Measurements from ENCODE around the gene SVIL. TPM values are rescaled to one million over a fixed set of nuclear protein-coding genes. Genes with fewer than 3 reads are reported as not detected.
A peak's percentile ranks its signal among the peaks of the same experiment; 100 is the strongest.
"Not testable (repeated sequence)": the region's sequence is repeated elsewhere in the genome, so short reads cannot be mapped to it uniquely, and the experiment has no call there.

Gene SVIL
- total RNA-seq, 1 experiment from 2014 or later = 15.3 TPM

GRCh38 chr10:29440981-29441380 is 193.8 kb downstream of the SVIL start:
- H3K27ac Mint-ChIP-seq = no peak overlapping the region
- Histone ChIP-seq H3K18ac (ENCODE audit: insufficient read length, low read depth, low read length) (no peak overlapping the region), H3K56ac (ENCODE audit: insufficient read length, low read depth, low read length) (no peak overlapping the region), H3K4ac (ENCODE audit: low read depth, low read length) (no peak overlapping the region), H2BK120ac (ENCODE audit: low read depth, low read length, poor library complexity, severe bottlenecking) (no peak overlapping the region), H3K9me3 (ENCODE audit: control insufficient read depth, low read depth, low read length) (peaks cover 8% of the 10 kb centered on the region), H2BK12ac (ENCODE audit: insufficient read length, low read depth, low read length) (no peak overlapping the region), H2BK20ac (ENCODE audit: low read depth, low read length, poor library complexity, severe bottlenecking) (no peak overlapping the region), H3K27ac (ENCODE audit: insufficient read length, low read depth, low read length) (no peak overlapping the region), H3K14ac (ENCODE audit: insufficient read depth, low read length) (no peak overlapping the region), H3K27me3 (ENCODE audit: insufficient read depth, low read length) (no peaks in the 10 kb centered on the region), H2BK15ac (ENCODE audit: low read depth, low read length) (no peak overlapping the region), H2BK5ac (ENCODE audit: insufficient read length, low read length) (no peak overlapping the region), H4K20me1 (ENCODE audit: control insufficient read depth, insufficient read depth, insufficient read length) (no peaks in the 10 kb centered on the region), H3K23me2 (ENCODE audit: insufficient read length, low read depth, low read length, poor library complexity, severe bottlenecking) (no peaks in the 10 kb centered on the region), H2AFZ (ENCODE audit: low read length) (no peak overlapping the region), H3K23ac (ENCODE audit: insufficient read length, low read depth, low read length) (no peak overlapping the region), H2AK5ac (ENCODE audit: insufficient read length, low read length) (no peak overlapping the region), H3T11ph (ENCODE audit: low read length) (no peak overlapping the region), H4K8ac (replicated peaks; ENCODE audit: insufficient read length, low read depth, low read length) (no peak overlapping the region), H3K79me1 (ENCODE audit: insufficient read depth, low read depth, low read length, poor library complexity, severe bottlenecking) (no peaks in the 10 kb centered on the region), H3K79me2 (ENCODE audit: insufficient read depth, low read length) (no peaks in the 10 kb centered on the region), H3K9ac (ENCODE audit: extremely low read depth, insufficient read length, low read length) (no peak overlapping the region), H4K5ac (ENCODE audit: insufficient read length, low read depth, low read length) (no peak overlapping the region), H3K4me1 (ENCODE audit: insufficient read depth, low read length) (no peaks in the 10 kb centered on the region), H3K4me2 (ENCODE audit: insufficient read depth, insufficient read length, low read length) (no peak overlapping the region), H4K91ac (ENCODE audit: insufficient read length, low read depth, low read length) (no peak overlapping the region)
- peaks cover 19 to 26% of the 10 kb centered on the region in 2 experiments for H3K9me3 Mint-ChIP-seq
- H3K4me3 Mint-ChIP-seq = no peak overlapping the region
- DNase-seq = no peak
- no CpG with 5 or more reads among the region's 2 CpGs for WGBS (ENCODE audit: extremely low coverage, insufficient read length, low lambda C conversion rate)
- TF ChIP-seq, protein P1, sequence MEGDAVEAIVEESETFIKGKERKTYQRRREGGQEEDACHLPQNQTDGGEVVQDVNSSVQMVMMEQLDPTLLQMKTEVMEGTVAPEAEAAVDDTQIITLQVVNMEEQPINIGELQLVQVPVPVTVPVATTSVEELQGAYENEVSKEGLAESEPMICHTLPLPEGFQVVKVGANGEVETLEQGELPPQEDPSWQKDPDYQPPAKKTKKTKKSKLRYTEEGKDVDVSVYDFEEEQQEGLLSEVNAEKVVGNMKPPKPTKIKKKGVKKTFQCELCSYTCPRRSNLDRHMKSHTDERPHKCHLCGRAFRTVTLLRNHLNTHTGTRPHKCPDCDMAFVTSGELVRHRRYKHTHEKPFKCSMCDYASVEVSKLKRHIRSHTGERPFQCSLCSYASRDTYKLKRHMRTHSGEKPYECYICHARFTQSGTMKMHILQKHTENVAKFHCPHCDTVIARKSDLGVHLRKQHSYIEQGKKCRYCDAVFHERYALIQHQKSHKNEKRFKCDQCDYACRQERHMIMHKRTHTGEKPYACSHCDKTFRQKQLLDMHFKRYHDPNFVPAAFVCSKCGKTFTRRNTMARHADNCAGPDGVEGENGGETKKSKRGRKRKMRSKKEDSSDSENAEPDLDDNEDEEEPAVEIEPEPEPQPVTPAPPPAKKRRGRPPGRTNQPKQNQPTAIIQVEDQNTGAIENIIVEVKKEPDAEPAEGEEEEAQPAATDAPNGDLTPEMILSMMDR (conservative IDR thresholded peaks at IDR 0.05) = no peak
- peaks cover 30 to 54% of the 10 kb centered on the region in 2 experiments for H3K4me1 Mint-ChIP-seq
- no peaks in the 10 kb centered on the region for H3K27me3 Mint-ChIP-seq (ENCODE audit: low read depth)
- peaks cover 4 to 25% (median 4%) of the 10 kb centered on the region in 3 experiments; a peak in 6 of 7 replicates for H3K36me3 Mint-ChIP-seq (ENCODE audit: insufficient read depth in 1 of 3, low read depth in 3 of 3)

- not testable (repeated sequence) for H2BK12ac ChIP-seq (ENCODE audit: insufficient read length, low read depth, low read length); H3K9me3 ChIP-seq (ENCODE audit: control insufficient read depth, low read depth, low read length); H3K4me2 ChIP-seq (ENCODE audit: insufficient read depth, insufficient read length, low read length); H3K79me2 ChIP-seq (ENCODE audit: insufficient read depth, low read length); H2BK15ac ChIP-seq (ENCODE audit: low read depth, low read length); H2BK5ac ChIP-seq (ENCODE audit: insufficient read length, low read length); H3K4me1 ChIP-seq (ENCODE audit: insufficient read depth, low read length); DNase-seq; H2BK20ac ChIP-seq (ENCODE audit: low read depth, low read length, poor library complexity, severe bottlenecking); H3K9ac ChIP-seq (ENCODE audit: extremely low read depth, insufficient read length, low read length); H3K79me1 ChIP-seq (ENCODE audit: insufficient read depth, low read depth, low read length, poor library complexity, severe bottlenecking); H4K8ac ChIP-seq (replicated peaks; ENCODE audit: insufficient read length, low read depth, low read length); H3K27ac ChIP-seq (ENCODE audit: insufficient read length, low read depth, low read length); H3K18ac ChIP-seq (ENCODE audit: insufficient read length, low read depth, low read length); H2AK5ac ChIP-seq (ENCODE audit: insufficient read length, low read length); H2AFZ ChIP-seq (ENCODE audit: low read length); H3K56ac ChIP-seq (ENCODE audit: insufficient read length, low read depth, low read length); H3K14ac ChIP-seq (ENCODE audit: insufficient read depth, low read length); H3K4ac ChIP-seq (ENCODE audit: low read depth, low read length); H3K23me2 ChIP-seq (ENCODE audit: insufficient read length, low read depth, low read length, poor library complexity, severe bottlenecking); H2BK120ac ChIP-seq (ENCODE audit: low read depth, low read length, poor library complexity, severe bottlenecking); H4K20me1 ChIP-seq (ENCODE audit: control insufficient read depth, insufficient read depth, insufficient read length); H4K5ac ChIP-seq (ENCODE audit: insufficient read length, low read depth, low read length); H3K27me3 Mint-ChIP-seq (ENCODE audit: low read depth); H3K27me3 ChIP-seq (ENCODE audit: insufficient read depth, low read length); H4K91ac ChIP-seq (ENCODE audit: insufficient read length, low read depth, low read length); H3K23ac ChIP-seq (ENCODE audit: insufficient read length, low read depth, low read length); H3T11ph ChIP-seq (ENCODE audit: low read length)
- whole genome bisulfite sequencing (ENCODE audit: extremely low coverage, insufficient read length, low lambda C conversion rate) = no CpG with 5 or more reads among the region's 3 CpGs
- Mint-ChIP-seq H3K4me3 (peak overlapping the region in 1 of 2 experiments; percentile 5; a peak in 1 of 5 replicates), H3K9me3 (peaks cover 19 to 29% of the 10 kb centered on the region in 2 experiments), H3K36me3 (ENCODE audit: insufficient read depth in 1 of 3, low read depth in 3 of 3) (peaks cover 4 to 25% (median 4%) of the 10 kb centered on the region in 3 experiments; a peak in 6 of 7 replicates), H3K4me1 (peaks cover 26 to 58% of the 10 kb centered on the region in 2 experiments), H3K27ac (peak overlapping the region in 2 of 3 experiments; percentile 1 to 27; a peak in 2 of 7 replicates)
Observed at GRCh38 chr10:29439005-29439404, 195.8 kb downstream of the SVIL start.
